ENCODE results near the gene MB. TPM values are rescaled to one million over a fixed set of nuclear protein-coding genes. Genes with fewer than 3 reads are reported as not detected.

The MB gene
- polyA plus RNA-seq, 2 donors = 2.5 to 5.1 TPM

DNA sequence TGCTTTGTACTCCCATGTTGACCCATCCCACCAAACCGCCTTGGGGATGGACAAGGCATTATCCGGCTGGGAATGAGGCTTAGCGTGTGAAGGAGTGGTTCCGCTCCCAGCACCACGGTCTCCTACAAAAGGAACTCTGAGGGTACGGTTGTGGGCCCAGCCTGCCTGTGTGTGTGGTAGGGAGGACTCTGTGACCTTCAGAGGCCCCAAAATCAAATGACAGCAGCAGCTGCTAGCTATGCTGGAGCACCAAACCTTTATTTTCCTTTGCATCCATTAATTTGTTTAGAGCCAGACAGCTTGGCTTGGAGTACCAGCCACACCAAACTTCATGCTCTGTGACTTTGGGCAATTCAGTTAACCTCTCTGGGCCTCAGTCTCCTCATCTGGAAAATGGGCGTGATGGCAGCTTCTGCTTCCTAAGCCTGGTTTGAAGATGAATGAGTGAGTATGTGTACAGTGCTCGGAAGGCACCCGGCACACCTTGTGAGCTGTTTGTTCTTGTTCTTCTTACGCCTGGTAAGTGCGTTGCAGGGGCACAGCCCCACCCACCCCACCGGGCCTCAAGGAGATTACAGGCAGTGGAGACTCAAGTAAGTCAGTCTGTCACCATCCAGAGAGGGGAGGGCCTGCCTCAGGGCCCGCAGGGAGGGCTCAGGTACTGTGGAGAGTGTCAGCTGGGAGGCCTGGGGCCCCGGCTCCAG lies 25.3 kb downstream of the MB start:
- no peaks in the 10 kb centered on the region for H3K36me3 ChIP-seq (ENCODE audit: control insufficient read depth in 2 of 2, insufficient read depth in 2 of 2, low read length in 1 of 2)
- no peaks in the 10 kb centered on the region for H3K27me3 ChIP-seq (ENCODE audit: control insufficient read depth in 1 of 2, insufficient read depth in 2 of 2, low read length in 2 of 2)
- no peaks in the 10 kb centered on the region for H3K9me3 ChIP-seq (ENCODE audit: control insufficient read depth in 2 of 2, insufficient read depth in 1 of 2, low read depth in 1 of 2, low read length in 1 of 2)
- 78 to 82% methylated on average over 14 of the region's 14 CpGs for WGBS, 2 donors
- no peaks in the 10 kb centered on the region for H3K4me1 ChIP-seq (ENCODE audit: control insufficient read depth in 2 of 2, insufficient read depth in 2 of 2, low read length in 1 of 2)
- no peak overlapping the region for H3K4me3 ChIP-seq (ENCODE audit: low read depth in 1 of 2, low read length in 2 of 2)
- peak overlapping the region in 1 of 2 donors; percentile 61 for H3K27ac ChIP-seq (ENCODE audit: low read depth in 2 of 2, low read length in 1 of 2)

DNA sequence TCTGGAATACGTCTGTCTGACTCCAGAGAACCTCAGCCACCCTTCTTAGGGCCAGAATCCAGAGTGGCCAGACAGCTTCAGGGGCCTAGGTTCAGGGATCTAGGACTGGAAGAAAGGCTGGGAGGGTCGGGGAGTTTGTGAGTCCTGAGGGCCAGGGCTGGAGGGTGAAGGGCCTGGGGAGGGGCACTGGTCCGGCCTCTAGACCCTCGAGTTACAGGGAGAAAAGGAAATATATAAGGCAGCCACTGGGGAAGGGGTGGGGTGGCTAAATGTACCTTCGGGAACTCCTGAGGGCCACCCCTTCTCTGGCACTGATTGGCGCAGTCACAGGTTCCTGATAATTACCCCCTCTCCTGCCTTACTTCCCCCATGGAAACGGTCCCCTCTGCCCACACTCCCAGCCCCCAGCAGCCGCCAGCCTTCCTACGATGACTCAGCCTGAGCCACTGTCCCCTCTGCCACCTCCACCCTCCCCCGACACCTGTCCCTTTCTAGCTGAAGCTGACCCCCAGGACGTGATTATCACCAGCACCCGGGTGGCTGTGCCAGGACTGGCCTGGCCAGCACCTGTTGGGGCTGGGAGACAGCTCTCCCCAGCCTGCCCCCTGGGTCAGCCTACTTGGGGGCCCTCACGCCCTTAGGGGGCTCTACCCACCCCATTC lies 26.4 kb downstream of the MB start:
- Histone ChIP-seq H3K9me3 (ENCODE audit: control insufficient read depth in 2 of 2, insufficient read depth in 1 of 2, low read depth in 1 of 2, low read length in 1 of 2) (no peaks in the 10 kb centered on the region), H3K27me3 (ENCODE audit: control insufficient read depth in 1 of 2, insufficient read depth in 2 of 2, low read length in 2 of 2) (no peaks in the 10 kb centered on the region), H3K4me1 (ENCODE audit: control insufficient read depth in 2 of 2, insufficient read depth in 2 of 2, low read length in 1 of 2) (no peaks in the 10 kb centered on the region), H3K4me3 (ENCODE audit: low read depth in 1 of 2, low read length in 2 of 2) (no peak overlapping the region), H3K36me3 (ENCODE audit: control insufficient read depth in 2 of 2, insufficient read depth in 2 of 2, low read length in 1 of 2) (no peaks in the 10 kb centered on the region), H3K27ac (ENCODE audit: low read depth in 2 of 2, low read length in 1 of 2) (no peak overlapping the region)
- WGBS, 2 donors = 67% methylated on average over 13 of the region's 13 CpGs

DNA sequence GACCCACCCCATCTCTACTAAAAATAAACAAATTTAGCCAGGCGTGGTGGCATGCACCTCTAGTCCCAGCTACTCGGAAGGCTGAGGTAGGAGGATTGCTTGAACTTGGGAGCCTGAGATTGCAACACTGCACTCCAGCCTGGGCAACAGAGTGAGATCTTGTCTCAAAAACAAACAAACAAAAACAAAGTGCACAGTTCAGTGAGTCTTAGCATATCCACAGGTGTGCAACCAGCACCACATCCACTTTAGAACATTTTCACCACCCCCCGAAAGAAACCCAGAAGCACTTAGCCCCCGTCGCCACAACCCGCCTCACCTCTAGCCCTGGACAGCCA lies 27.4 kb downstream of the MB start:
- H3K4me1 ChIP-seq (ENCODE audit: control insufficient read depth in 2 of 2, insufficient read depth in 2 of 2, low read length in 1 of 2) = no peaks in the 10 kb centered on the region
- H3K27ac ChIP-seq (ENCODE audit: low read depth in 2 of 2, low read length in 1 of 2) = no peak overlapping the region
- no peaks in the 10 kb centered on the region for H3K27me3 ChIP-seq (ENCODE audit: control insufficient read depth in 1 of 2, insufficient read depth in 2 of 2, low read length in 2 of 2)
- H3K9me3 ChIP-seq (ENCODE audit: control insufficient read depth in 2 of 2, insufficient read depth in 1 of 2, low read depth in 1 of 2, low read length in 1 of 2) = no peaks in the 10 kb centered on the region
- H3K36me3 ChIP-seq (ENCODE audit: control insufficient read depth in 2 of 2, insufficient read depth in 2 of 2, low read length in 1 of 2) = no peaks in the 10 kb centered on the region
- H3K4me3 ChIP-seq (ENCODE audit: low read depth in 1 of 2, low read length in 2 of 2) = no peak overlapping the region
- 84 to 86% methylated on average over 6 of the region's 6 CpGs for WGBS, 2 donors

DNA sequence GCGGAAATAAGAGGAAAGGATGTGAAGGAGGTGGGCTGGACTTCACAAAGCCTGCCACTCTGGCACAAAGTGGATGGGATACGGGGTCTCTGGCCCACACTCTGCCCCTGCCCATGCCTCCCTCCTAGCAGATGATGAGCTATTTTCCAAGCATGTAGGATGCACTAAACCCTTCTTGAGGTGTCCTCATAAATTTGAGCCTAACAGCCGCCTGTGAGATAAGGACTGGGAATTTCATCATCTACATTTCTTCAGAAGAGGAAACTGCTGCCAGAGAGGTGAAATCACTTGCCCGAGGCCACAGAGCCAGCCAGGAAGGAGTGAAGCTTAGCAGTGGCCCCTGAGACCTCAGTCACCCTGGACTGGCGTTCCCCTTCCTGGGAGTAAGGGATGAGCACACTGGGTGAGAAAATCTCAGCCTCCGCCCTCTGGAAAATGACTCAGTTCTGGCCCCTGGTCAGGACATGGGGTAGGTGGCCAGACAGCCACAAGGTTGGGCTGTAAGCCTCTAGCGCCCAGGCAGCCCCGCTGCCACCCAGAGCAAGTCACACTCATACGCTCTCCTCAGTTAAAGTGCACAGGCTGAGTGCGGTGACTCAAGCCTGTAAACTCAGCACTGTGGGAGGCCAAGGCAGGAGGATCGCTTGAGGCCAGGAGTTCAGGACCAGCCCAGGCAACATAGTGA lies 27.9 kb downstream of the MB start:
- no peaks in the 10 kb centered on the region for H3K36me3 ChIP-seq (ENCODE audit: control insufficient read depth in 2 of 2, insufficient read depth in 2 of 2, low read length in 1 of 2)
- 68 to 72% methylated on average over 11 of the region's 11 CpGs for WGBS, 2 donors
- H3K27ac ChIP-seq (ENCODE audit: low read depth in 2 of 2, low read length in 1 of 2) = no peak overlapping the region
- H3K9me3 ChIP-seq (ENCODE audit: control insufficient read depth in 2 of 2, insufficient read depth in 1 of 2, low read depth in 1 of 2, low read length in 1 of 2) = no peaks in the 10 kb centered on the region
- no peaks in the 10 kb centered on the region for H3K4me1 ChIP-seq (ENCODE audit: control insufficient read depth in 2 of 2, insufficient read depth in 2 of 2, low read length in 1 of 2)
- no peaks in the 10 kb centered on the region for H3K27me3 ChIP-seq (ENCODE audit: control insufficient read depth in 1 of 2, insufficient read depth in 2 of 2, low read length in 2 of 2)
- H3K4me3 ChIP-seq (ENCODE audit: low read depth in 1 of 2, low read length in 2 of 2) = no peak overlapping the region

DNA sequence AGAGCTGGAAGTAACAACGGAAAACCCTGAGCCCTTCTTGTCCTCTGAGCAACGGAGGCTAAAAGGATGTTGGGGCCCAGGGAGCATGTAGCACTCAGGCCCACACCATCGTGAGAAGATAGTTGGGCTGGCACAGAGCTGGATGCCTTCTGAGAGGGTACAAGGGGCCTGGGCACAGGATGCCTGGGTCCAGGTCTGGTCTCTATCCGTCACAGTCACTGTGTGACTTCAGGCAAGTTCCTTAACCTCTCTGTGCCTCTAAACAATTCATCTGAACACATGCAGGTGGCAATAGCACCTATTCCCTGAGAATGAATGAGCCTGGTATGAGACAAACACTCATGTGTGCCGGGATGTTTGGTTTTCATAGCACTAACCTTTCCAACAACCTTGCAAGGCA lies 29.2 kb downstream of the MB start:
- 73 to 75% methylated on average over 5 of the region's 5 CpGs for WGBS, 2 donors
- Histone ChIP-seq H3K4me1 (ENCODE audit: control insufficient read depth in 2 of 2, insufficient read depth in 2 of 2, low read length in 1 of 2) (no peaks in the 10 kb centered on the region), H3K4me3 (ENCODE audit: low read depth in 1 of 2, low read length in 2 of 2) (no peak overlapping the region), H3K27ac (ENCODE audit: low read depth in 2 of 2, low read length in 1 of 2) (no peak overlapping the region), H3K36me3 (ENCODE audit: control insufficient read depth in 2 of 2, insufficient read depth in 2 of 2, low read length in 1 of 2) (no peaks in the 10 kb centered on the region), H3K27me3 (ENCODE audit: control insufficient read depth in 1 of 2, insufficient read depth in 2 of 2, low read length in 2 of 2) (no peaks in the 10 kb centered on the region), H3K9me3 (ENCODE audit: control insufficient read depth in 2 of 2, insufficient read depth in 1 of 2, low read depth in 1 of 2, low read length in 1 of 2) (no peaks in the 10 kb centered on the region)

DNA sequence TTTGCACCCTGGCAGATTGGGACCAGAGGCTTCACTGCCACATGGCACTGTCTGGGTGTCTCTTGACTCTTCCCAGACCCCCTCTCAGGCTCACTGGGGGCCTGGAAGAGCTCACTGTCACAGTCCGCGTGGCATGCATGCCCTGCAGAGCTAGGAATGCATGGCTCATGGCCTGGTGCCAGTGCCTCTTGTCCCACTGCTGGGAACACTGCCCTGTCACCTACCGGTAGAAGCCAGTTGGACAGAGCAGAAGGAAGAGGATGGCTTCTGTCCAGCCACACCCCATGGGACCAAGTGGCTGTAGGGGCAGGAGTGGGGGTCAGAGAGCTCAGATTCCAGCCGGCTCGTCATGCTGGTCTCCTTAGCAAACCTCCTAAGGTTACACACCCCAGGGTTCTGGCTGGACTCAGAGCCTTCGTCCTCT lies 29.7 kb downstream of the MB start:
- H3K36me3 ChIP-seq (ENCODE audit: control insufficient read depth in 2 of 2, insufficient read depth in 2 of 2, low read length in 1 of 2) = no peaks in the 10 kb centered on the region
- no peaks in the 10 kb centered on the region for H3K4me1 ChIP-seq (ENCODE audit: control insufficient read depth in 2 of 2, insufficient read depth in 2 of 2, low read length in 1 of 2)
- H3K27me3 ChIP-seq (ENCODE audit: control insufficient read depth in 1 of 2, insufficient read depth in 2 of 2, low read length in 2 of 2) = no peaks in the 10 kb centered on the region
- H3K4me3 ChIP-seq (ENCODE audit: low read depth in 1 of 2, low read length in 2 of 2) = no peak overlapping the region
- 65 to 71% methylated on average over 6 of the region's 6 CpGs for WGBS, 2 donors
- H3K9me3 ChIP-seq (ENCODE audit: control insufficient read depth in 2 of 2, insufficient read depth in 1 of 2, low read depth in 1 of 2, low read length in 1 of 2) = no peaks in the 10 kb centered on the region
- no peak overlapping the region for H3K27ac ChIP-seq (ENCODE audit: low read depth in 2 of 2, low read length in 1 of 2)

DNA sequence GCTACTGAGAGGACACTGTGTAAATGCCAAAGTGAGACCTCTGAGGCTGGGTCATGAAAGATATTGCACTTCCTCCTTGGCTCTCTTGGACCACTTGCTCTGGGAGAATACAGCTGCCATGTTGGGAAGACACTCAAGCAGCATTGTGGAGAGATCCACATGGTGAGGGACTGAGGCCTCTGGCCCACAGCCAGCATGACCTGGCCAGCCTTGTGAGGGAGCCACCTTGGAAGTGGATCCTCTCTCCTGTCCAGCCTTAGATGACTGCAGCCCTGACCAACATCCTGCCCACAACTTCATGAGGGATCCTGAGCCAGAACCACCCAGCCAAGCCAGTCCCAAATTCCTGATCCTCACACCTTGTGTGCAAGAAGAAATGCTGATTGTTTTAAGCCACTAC lies 30.4 kb downstream of the MB start:
- no peak overlapping the region for H3K27ac ChIP-seq (ENCODE audit: low read depth in 2 of 2, low read length in 1 of 2)

DNA sequence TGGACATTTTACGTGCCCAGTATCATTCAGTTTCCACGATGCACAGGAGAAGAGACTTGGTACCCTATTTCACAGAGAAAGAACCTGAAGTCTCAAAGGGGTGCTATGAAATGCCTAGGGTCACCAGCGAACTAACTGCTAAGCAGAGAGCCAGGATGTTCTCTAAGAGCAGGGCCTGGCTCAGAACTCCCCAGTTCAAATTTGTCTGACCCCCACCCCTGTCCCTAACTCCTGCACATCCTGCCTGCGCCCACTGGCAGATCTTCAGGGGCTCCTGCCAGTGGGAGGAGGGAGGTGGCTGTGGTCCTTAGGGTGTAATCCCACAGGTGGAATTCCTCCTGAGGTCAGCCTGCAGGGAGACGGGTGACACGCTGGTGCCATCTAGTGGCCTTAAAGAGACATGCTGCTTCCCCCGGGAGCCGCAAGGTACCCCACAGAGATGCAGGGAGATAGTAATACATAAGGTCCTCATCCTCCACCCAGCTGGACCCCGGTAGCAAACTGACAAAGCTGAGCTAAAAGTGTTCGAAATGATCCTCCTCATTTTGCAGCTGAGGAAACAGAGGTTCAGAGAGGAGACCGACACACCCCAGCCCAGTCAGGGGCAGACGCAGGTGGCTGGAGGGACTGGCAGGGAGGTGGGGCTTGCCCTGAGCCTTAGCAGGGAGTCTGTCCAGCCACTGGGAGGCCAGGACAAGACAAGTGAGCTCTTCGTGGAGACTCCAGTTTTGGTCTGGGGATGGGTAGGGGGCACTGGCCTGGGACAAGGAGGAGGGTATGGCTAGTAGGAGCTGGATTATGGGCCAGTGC lies 34.1 kb downstream of the MB start:
- Histone ChIP-seq H3K4me3 (ENCODE audit: low read depth in 1 of 2, low read length in 2 of 2) (no peak overlapping the region), H3K36me3 (ENCODE audit: control insufficient read depth in 2 of 2, insufficient read depth in 2 of 2, low read length in 1 of 2) (no peaks in the 10 kb centered on the region), H3K27me3 (ENCODE audit: control insufficient read depth in 1 of 2, insufficient read depth in 2 of 2, low read length in 2 of 2) (no peaks in the 10 kb centered on the region), H3K27ac (ENCODE audit: low read depth in 2 of 2, low read length in 1 of 2) (no peak overlapping the region), H3K9me3 (ENCODE audit: control insufficient read depth in 2 of 2, insufficient read depth in 1 of 2, low read depth in 1 of 2, low read length in 1 of 2) (no peaks in the 10 kb centered on the region), H3K4me1 (ENCODE audit: control insufficient read depth in 2 of 2, insufficient read depth in 2 of 2, low read length in 1 of 2) (peaks cover 0 to 4% of the 10 kb centered on the region in 2 donors)
- 24 to 25% methylated on average over 13 of the region's 13 CpGs for WGBS, 2 donors

More for the DNA sequence above, 30.4 kb downstream of the MB start:
- Histone ChIP-seq H3K36me3 (ENCODE audit: control insufficient read depth in 2 of 2, insufficient read depth in 2 of 2, low read length in 1 of 2) (no peaks in the 10 kb centered on the region), H3K27me3 (ENCODE audit: control insufficient read depth in 1 of 2, insufficient read depth in 2 of 2, low read length in 2 of 2) (no peaks in the 10 kb centered on the region), H3K4me1 (ENCODE audit: control insufficient read depth in 2 of 2, insufficient read depth in 2 of 2, low read length in 1 of 2) (no peaks in the 10 kb centered on the region), H3K4me3 (ENCODE audit: low read depth in 1 of 2, low read length in 2 of 2) (no peak overlapping the region), H3K9me3 (ENCODE audit: control insufficient read depth in 2 of 2, insufficient read depth in 1 of 2, low read depth in 1 of 2, low read length in 1 of 2) (no peaks in the 10 kb centered on the region)

DNA sequence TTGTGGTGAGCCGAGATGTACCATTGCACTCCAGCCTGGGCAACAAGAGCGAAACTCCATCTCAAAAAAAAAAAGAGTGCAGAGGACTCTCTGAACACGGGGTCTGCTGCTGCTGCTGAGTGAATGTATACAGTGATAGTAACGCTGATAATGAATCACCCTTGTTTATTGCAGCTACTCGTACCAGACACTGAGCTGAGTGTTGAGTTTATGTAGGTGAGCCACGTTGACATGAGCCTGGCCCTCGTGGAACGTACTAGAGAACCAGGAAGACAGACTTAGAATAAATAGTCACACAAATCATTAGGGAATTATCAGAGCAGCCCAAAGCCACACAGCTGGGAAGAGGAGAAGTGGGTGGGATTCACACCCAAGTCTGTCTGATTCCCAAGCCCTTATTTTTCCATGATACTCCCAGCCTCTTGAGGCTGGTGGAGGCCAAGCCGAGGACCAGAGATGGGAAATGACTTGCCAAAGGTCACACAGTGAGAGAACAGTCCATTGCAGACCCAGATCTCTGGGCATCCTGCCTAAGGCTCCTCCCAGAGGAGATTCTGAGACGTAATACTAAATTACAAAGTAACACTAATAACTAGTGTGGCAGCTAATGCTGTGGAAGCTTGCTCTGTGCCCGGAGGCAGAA lies 34.8 kb downstream of the MB start:
- Histone ChIP-seq H3K4me3 (ENCODE audit: low read depth in 1 of 2, low read length in 2 of 2) (no peak overlapping the region), H3K9me3 (ENCODE audit: control insufficient read depth in 2 of 2, insufficient read depth in 1 of 2, low read depth in 1 of 2, low read length in 1 of 2) (no peaks in the 10 kb centered on the region), H3K36me3 (ENCODE audit: control insufficient read depth in 2 of 2, insufficient read depth in 2 of 2, low read length in 1 of 2) (no peaks in the 10 kb centered on the region), H3K4me1 (ENCODE audit: control insufficient read depth in 2 of 2, insufficient read depth in 2 of 2, low read length in 1 of 2) (peaks cover 0 to 4% of the 10 kb centered on the region in 2 donors), H3K27ac (ENCODE audit: low read depth in 2 of 2, low read length in 1 of 2) (no peak overlapping the region), H3K27me3 (ENCODE audit: control insufficient read depth in 1 of 2, insufficient read depth in 2 of 2, low read length in 2 of 2) (no peaks in the 10 kb centered on the region)
- 69% methylated on average over 11 of the region's 11 CpGs for WGBS, 2 donors
